HCT116 (cell line): ENCODE measurements around the gene CTTNBP2. TPM values are rescaled to one million over a fixed set of nuclear protein-coding genes. Genes with fewer than 3 reads are reported as not detected.
"Not testable (repeated sequence)": the region's sequence is repeated elsewhere in the genome, so short reads cannot be mapped to it uniquely, and the experiment has no call there.

Source experiments
- ATAC-seq: fragments of 200-7000 bp; cut with Tn5 transposase; 2 replicates; pipeline ENCODE4 v1.9.1; 2020; ENCODE audit warnings: mild to moderate bottlenecking, moderate library complexity
- BruUV-seq: library from RNA; stranded (reverse); fragments of 400-500 nt; replicated peaks from 2 replicates; lab custom pipeline; 2021; lab: Mats Ljungman, UMichigan
- CTCF ChIA-PET: fragments of 300-600 bp; sonication (Branson Sonifier 250); formaldehyde crosslinking; loops from one replicate; lab custom pipeline; 2021; ENCODE audit warnings: antibody characterized with exemption; lab: Charles Lee
- POLR2A ChIA-PET: fragments of 300-600, 350-600 bp; sonication (Branson Sonifier 250); formaldehyde crosslinking; loops from one replicate; lab custom pipeline; 2021; ENCODE audit warnings: antibody characterized with exemption; lab: Charles Lee
- RAD21 ChIA-PET, 2 experiments: fragments of 300-600 bp; sonication (Branson Sonifier 250); formaldehyde crosslinking; loops; one replicate each; lab custom pipeline; 2023; ENCODE audit warnings: low total read pairs in 2 of 2; ENCODE audit not compliant: uncharacterized antibody in 2 of 2, unreplicated experiment in 2 of 2, low non-redundant PET in 1 of 2; lab: Charles Lee
- DNase-seq: peaks from one replicate; pipeline ENCODE4 v3.0.0-alpha.2; 2010; ENCODE audit warnings: low read depth, low spot score
- H2AFZ ChIP-seq: fragments of 200-600 bp; shearing (Covaris generic), sonication (generic); 2 replicates; pipeline ENCODE4 v1.6.1; 2017; ENCODE audit warnings: low read depth, mixed run types, mixed read lengths, antibody characterized with exemption, low read length; ENCODE audit not compliant: poor library complexity, severe bottlenecking
- H3K27ac ChIP-seq: 2 replicates; pipeline ENCODE4 v1.5.1; 2012; ENCODE audit warnings: low read depth, low read length
- H3K27me3 ChIP-seq: fragments of 200-600 bp; sonication (generic); 2 replicates; pipeline ENCODE4 v1.6.1; 2016; ENCODE audit warnings: mixed run types, low read length, mixed read lengths; ENCODE audit not compliant: insufficient read depth
- H3K36me3 ChIP-seq, 2 experiments: fragments of 200-500 bp in 1 of 2; fragments of 200-600 bp in 1 of 2; sonication (Bioruptor generic) in 1 of 2; sonication (generic) in 1 of 2; 2 replicates each; pipeline versions ENCODE4 v1.5.1 to v1.6.1; 2014 to 2016; ENCODE audit warnings: low read length in 2 of 2, inconsistent platforms in 1 of 2, mixed read lengths in 1 of 2, mixed run types in 1 of 2; ENCODE audit not compliant: insufficient read depth in 2 of 2, control insufficient read depth in 1 of 2
- H3K4me1 ChIP-seq, 2 experiments: fragments of 200-600 bp in 1 of 2; sonication (generic) in 1 of 2; 2 replicates each; pipeline versions ENCODE4 v1.5.1 to v1.6.1; 2012 to 2017; ENCODE audit warnings: low read length in 2 of 2, inconsistent platforms in 1 of 2, mild to moderate bottlenecking in 1 of 2, mixed read lengths in 1 of 2, mixed run types in 1 of 2, moderate library complexity in 1 of 2; ENCODE audit not compliant: insufficient read depth in 2 of 2, control insufficient read depth in 1 of 2
- H3K4me2 ChIP-seq: fragments of 200-600 bp; sonication (generic); 2 replicates; pipeline ENCODE4 v1.6.1; 2017; ENCODE audit warnings: mixed run types, low read length, mixed read lengths
- H3K4me3 ChIP-seq, 2 experiments: fragments of 200-600 bp in 1 of 2; sonication (generic) in 1 of 2; replicated peaks in 1 of 2; 2 replicates each; pipeline ENCODE4 v1.5.1; 2011 to 2016; ENCODE audit warnings: low read length in 2 of 2, control low read depth in 1 of 2, low read depth in 1 of 2, mild to moderate bottlenecking in 1 of 2, mixed read lengths in 1 of 2, mixed run types in 1 of 2
- H3K79me2 ChIP-seq: fragments of 200-600 bp; sonication (generic); 2 replicates; pipeline ENCODE4 v1.6.1; 2017; ENCODE audit warnings: mild to moderate bottlenecking, mixed run types, low read length, moderate library complexity, mixed read lengths; ENCODE audit not compliant: insufficient read depth
- H3K9ac ChIP-seq: fragments of 200-600 bp; sonication (generic); 2 replicates; pipeline ENCODE4 v1.6.1; 2016; ENCODE audit warnings: low read length, mixed read lengths
- H3K9me2 ChIP-seq: fragments of 200-600 bp; sonication (generic), shearing (Covaris generic); 2 replicates; pipeline ENCODE4 v1.6.1; 2017; ENCODE audit warnings: mixed run types, mild to moderate bottlenecking, moderate library complexity; ENCODE audit not compliant: insufficient read depth
- H3K9me3 ChIP-seq, 2 experiments: fragments of 200-500 bp in 1 of 2; fragments of 200-600 bp in 1 of 2; sonication (Bioruptor generic) in 1 of 2; sonication (generic) in 1 of 2; 2 replicates each; pipeline ENCODE4 v1.6.1; 2014 to 2017; ENCODE audit warnings: low read length in 2 of 2, mixed read lengths in 2 of 2, inconsistent platforms in 1 of 2, low read depth in 1 of 2, mild to moderate bottlenecking in 1 of 2, mixed run types in 1 of 2, moderate library complexity in 1 of 2; ENCODE audit not compliant: control insufficient read depth in 1 of 2, insufficient read depth in 1 of 2
- H4K20me1 ChIP-seq: fragments of 200-600 bp; sonication (generic), shearing (Covaris generic); 2 replicates; pipeline ENCODE4 v1.6.1; 2017; ENCODE audit warnings: mixed run types, mild to moderate bottlenecking, moderate library complexity; ENCODE audit not compliant: insufficient read depth
- CBX3 ChIP-seq: IDR thresholded peaks from 2 replicates; pipeline ENCODE4 v1.6.1; 2012; ENCODE audit warnings: low read depth
- CTCF ChIP-seq, 3 experiments: fragments of 200-600 bp in 1 of 3; sonication (generic) in 1 of 3; IDR thresholded peaks in 2 of 3; conservative IDR thresholded peaks in 1 of 3; 2 replicates each; pipeline ENCODE4 v1.5.1; 2012 to 2017; ENCODE audit warnings: low read depth in 2 of 3, low read length in 2 of 3, antibody characterized with exemption in 1 of 3, borderline replicate concordance in 1 of 3, control low read depth in 1 of 3, mild to moderate bottlenecking in 1 of 3, mixed read lengths in 1 of 3, mixed run types in 1 of 3, moderate library complexity in 1 of 3; ENCODE audit not compliant: insufficient read depth in 1 of 3
- EZH2 ChIP-seq: fragments of 200-600 bp; sonication (generic); IDR thresholded peaks from 2 replicates; pipeline ENCODE4 v1.6.1; 2017; ENCODE audit warnings: antibody characterized with exemption, mixed run types
- FOSL1 ChIP-seq: IDR thresholded peaks from 2 replicates; pipeline ENCODE4 v1.6.1; 2012; ENCODE audit warnings: low read depth
- POLR2AphosphoS5 ChIP-seq: IDR thresholded peaks from 2 replicates; pipeline ENCODE4 v1.6.1; 2011; ENCODE audit warnings: mild to moderate bottlenecking, low read depth, low read length, moderate library complexity
- RAD21 ChIP-seq: IDR thresholded peaks from 2 replicates; pipeline ENCODE4 v1.6.1; 2012; ENCODE audit warnings: low read depth, mild to moderate bottlenecking
- SRF ChIP-seq: IDR thresholded peaks from 2 replicates; pipeline ENCODE4 v1.6.1; 2012; ENCODE audit warnings: low read depth
- intact Hi-C: fragments of 100-400 bp; cut with micrococcal nuclease; formaldehyde crosslinking; loops from 2 replicates; pipeline ENCODE4 v1.10.0; 2022
- total RNA-seq: library from RNA; stranded (reverse); gene quantifications from one replicate; pipeline ENCODE4 v1.2.1, GENCODE V29; 2021; ENCODE audit not compliant: unreplicated experiment
- TF ChIP-seq, protein P1 (sequence below): IDR thresholded peaks from 2 replicates; pipeline ENCODE4 v1.6.1; 2012; ENCODE audit warnings: low read depth

Gene CTTNBP2
- total RNA-seq, 1 experiment from 2014 or later: 5.4 TPM

DNA sequence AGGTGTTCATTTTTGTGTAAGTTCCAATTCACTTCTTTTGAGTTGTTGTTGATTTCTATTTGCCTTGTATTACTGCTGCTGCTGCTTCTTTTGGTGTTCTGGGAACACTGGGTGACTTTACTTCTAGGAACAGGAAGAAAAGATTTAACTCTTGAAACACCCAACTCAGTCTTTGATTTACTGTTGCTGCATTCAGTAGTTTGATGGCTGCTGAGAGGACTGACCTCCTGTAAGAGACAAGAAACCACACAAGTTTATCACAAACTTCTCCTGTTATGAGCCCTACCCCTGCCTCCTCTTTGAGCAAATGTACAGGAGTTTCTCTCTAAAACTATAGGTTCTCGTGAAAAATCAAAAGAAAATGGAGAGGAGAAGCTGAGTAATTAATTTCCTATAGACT, 161.7 kb downstream of the CTTNBP2 start:
- Histone ChIP-seq H3K4me1 (no peaks in the 10 kb centered on the region), H3K9me3 (no peaks in the 10 kb centered on the region), H4K20me1 (no peaks in the 10 kb centered on the region), H3K9me2 (no peaks in the 10 kb centered on the region), H3K79me2 (no peaks in the 10 kb centered on the region), H3K4me3 (no peak overlapping the region), H3K36me3 (no peaks in the 10 kb centered on the region), H3K9ac (no peak overlapping the region), H3K27me3 (no peaks in the 10 kb centered on the region), H2AFZ (no peak overlapping the region), H3K27ac (no peak overlapping the region), H3K4me2 (no peak overlapping the region)
- intact Hi-C loops: loop anchor here (10.0 kb wide), 1 partner anchor 397 kb away; no protein-coding TSS in a partner anchor
- RAD21 ChIA-PET: no interaction called here
- DNase-seq: no peak
- TF ChIP-seq, protein P1, sequence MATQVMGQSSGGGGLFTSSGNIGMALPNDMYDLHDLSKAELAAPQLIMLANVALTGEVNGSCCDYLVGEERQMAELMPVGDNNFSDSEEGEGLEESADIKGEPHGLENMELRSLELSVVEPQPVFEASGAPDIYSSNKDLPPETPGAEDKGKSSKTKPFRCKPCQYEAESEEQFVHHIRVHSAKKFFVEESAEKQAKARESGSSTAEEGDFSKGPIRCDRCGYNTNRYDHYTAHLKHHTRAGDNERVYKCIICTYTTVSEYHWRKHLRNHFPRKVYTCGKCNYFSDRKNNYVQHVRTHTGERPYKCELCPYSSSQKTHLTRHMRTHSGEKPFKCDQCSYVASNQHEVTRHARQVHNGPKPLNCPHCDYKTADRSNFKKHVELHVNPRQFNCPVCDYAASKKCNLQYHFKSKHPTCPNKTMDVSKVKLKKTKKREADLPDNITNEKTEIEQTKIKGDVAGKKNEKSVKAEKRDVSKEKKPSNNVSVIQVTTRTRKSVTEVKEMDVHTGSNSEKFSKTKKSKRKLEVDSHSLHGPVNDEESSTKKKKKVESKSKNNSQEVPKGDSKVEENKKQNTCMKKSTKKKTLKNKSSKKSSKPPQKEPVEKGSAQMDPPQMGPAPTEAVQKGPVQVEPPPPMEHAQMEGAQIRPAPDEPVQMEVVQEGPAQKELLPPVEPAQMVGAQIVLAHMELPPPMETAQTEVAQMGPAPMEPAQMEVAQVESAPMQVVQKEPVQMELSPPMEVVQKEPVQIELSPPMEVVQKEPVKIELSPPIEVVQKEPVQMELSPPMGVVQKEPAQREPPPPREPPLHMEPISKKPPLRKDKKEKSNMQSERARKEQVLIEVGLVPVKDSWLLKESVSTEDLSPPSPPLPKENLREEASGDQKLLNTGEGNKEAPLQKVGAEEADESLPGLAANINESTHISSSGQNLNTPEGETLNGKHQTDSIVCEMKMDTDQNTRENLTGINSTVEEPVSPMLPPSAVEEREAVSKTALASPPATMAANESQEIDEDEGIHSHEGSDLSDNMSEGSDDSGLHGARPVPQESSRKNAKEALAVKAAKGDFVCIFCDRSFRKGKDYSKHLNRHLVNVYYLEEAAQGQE: no peak
- no peak for TF ChIP-seq FOSL1
- TF ChIP-seq EZH2: no peak
- no peak for TF ChIP-seq CTCF (IDR thresholded peaks at IDR 0.05 in 2 of 3, conservative IDR thresholded peaks at IDR 0.05 in 1 of 3; ENCODE audit: borderline replicate concordance in 1 of 3, insufficient read depth in 1 of 3, low read depth in 2 of 3, low read length in 2 of 3)
- TF ChIP-seq CBX3: no peak
- TF ChIP-seq POLR2AphosphoS5: no peak
- no peak for TF ChIP-seq SRF
- no peak for TF ChIP-seq RAD21
- no peak for ATAC-seq
- BruUV-seq: no TSS peak
- CTCF ChIA-PET: no interaction called here
- POLR2A ChIA-PET: no interaction called here

DNA sequence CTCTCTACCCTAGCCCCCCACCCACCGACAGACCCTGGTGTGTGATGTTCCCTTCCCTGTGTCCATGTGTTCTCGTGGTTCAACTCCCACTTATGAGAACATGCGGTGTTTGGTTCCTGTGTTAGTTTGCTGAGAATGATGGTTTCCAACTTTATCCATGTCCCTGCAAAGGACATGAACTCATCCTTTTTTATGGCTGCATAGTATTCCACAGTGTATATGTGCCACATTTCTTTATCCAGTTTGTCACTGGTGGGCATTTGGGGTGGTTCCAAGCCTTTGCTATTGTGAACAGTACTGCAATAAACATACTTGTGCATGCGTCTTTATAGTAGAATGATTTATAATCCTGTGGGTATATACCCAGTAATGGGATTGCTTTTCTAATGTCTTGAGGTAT, 165.1 kb downstream of the CTTNBP2 start:
- BruUV-seq, ATAC-seq, POLR2A ChIA-PET, H3K9ac ChIP-seq, H3K4me3 ChIP-seq, RAD21 ChIA-PET, H3K4me2 ChIP-seq, H3K27ac ChIP-seq, intact Hi-C loops, H2AFZ ChIP-seq, H3K9me3 ChIP-seq, DNase-seq, H3K79me2 ChIP-seq, H3K4me1 ChIP-seq, H4K20me1 ChIP-seq, H3K27me3 ChIP-seq, CTCF ChIA-PET, H3K36me3 ChIP-seq, H3K9me2 ChIP-seq: not testable (repeated sequence)
